ENCODE results near the gene CALB2.
"Not testable (repeated sequence)": the region's sequence is repeated elsewhere in the genome, so short reads cannot be mapped to it uniquely, and the experiment has no call there.

CALB2 gene, protein sequence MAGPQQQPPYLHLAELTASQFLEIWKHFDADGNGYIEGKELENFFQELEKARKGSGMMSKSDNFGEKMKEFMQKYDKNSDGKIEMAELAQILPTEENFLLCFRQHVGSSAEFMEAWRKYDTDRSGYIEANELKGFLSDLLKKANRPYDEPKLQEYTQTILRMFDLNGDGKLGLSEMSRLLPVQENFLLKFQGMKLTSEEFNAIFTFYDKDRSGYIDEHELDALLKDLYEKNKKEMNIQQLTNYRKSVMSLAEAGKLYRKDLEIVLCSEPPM

DNA sequence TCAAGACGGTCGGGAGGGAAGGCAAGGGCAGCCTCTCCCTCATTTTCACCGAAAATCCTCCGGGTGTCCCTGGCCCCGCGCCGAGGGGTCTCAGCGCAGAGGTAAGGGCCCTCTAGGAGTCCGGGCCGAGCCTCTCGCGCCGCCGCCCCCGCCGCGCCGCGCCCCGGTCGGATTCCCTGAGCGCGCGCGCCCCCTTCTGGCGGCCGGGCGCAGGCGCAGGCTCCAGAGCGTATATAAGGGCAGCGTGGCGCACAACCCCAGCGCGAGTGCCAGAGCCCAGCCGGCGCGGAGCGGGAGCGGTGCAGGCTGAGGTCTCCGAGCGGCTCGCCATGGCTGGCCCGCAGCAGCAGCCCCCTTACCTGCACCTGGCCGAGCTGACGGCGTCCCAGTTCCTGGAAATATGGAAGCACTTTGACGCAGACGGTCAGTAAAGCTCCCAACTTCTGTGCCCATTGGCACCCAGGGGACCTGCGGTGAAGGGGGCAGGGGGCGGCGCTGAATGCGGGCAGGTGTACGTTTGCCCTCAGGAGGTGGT, at the start of gene CALB2:
CALB2 (plus strand) TSS at position 260 of the 535 bp plus-strand sequence; CDS start at position 330, 70 bp downstream.
- in situ Hi-C loops (cut with MboI; ENCODE audit: low pct_unique_long_range_greater_than_20kb, low sequenced_read_pairs, unreplicated experiment), result no loop called here
- TF ChIP-seq, protein P1, sequence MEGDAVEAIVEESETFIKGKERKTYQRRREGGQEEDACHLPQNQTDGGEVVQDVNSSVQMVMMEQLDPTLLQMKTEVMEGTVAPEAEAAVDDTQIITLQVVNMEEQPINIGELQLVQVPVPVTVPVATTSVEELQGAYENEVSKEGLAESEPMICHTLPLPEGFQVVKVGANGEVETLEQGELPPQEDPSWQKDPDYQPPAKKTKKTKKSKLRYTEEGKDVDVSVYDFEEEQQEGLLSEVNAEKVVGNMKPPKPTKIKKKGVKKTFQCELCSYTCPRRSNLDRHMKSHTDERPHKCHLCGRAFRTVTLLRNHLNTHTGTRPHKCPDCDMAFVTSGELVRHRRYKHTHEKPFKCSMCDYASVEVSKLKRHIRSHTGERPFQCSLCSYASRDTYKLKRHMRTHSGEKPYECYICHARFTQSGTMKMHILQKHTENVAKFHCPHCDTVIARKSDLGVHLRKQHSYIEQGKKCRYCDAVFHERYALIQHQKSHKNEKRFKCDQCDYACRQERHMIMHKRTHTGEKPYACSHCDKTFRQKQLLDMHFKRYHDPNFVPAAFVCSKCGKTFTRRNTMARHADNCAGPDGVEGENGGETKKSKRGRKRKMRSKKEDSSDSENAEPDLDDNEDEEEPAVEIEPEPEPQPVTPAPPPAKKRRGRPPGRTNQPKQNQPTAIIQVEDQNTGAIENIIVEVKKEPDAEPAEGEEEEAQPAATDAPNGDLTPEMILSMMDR (IDR thresholded peaks at IDR 0.05; ENCODE audit: extremely low read depth, insufficient read depth, missing control alignments), result peak; percentile 99
- peak; percentile 92 for DNase-seq (ENCODE audit: low spot score)

DNA sequence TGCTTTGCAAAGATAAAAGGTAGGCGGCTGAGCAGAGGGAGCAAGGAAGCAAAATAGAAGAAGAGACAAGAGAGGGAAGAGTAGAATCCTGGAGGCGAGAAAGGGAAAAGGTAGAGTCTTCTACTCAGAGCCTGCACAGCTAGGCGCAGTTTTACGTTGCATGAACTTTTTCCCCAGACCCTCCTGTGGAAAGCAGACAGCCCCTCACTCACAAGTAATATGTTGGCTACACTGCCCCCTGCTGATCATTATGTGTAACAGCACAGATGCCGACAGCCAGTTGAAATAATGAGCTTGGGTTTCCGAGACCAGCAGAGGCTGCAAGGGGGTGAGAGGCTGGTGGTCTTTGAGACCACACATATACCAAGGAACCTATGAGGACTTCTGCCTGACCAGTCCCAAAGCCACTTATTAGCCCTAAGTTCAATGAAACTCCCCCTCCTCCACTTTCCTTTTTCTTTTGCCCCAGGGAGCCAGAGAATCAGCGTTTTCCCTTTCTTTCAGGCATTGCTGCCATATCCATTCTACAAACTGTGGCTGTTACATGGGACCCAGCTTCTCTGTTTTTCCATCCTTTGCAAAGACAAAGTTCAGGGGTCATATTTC, 46.9 kb upstream of the CALB2 start:
- TF ChIP-seq, protein P1 (IDR thresholded peaks at IDR 0.05; ENCODE audit: extremely low read depth, insufficient read depth, missing control alignments), result peak; percentile 84
- in situ Hi-C loops (cut with MboI; ENCODE audit: low pct_unique_long_range_greater_than_20kb, low sequenced_read_pairs, unreplicated experiment), result no loop called here
- peak; percentile 39 for DNase-seq (ENCODE audit: low spot score)

DNA sequence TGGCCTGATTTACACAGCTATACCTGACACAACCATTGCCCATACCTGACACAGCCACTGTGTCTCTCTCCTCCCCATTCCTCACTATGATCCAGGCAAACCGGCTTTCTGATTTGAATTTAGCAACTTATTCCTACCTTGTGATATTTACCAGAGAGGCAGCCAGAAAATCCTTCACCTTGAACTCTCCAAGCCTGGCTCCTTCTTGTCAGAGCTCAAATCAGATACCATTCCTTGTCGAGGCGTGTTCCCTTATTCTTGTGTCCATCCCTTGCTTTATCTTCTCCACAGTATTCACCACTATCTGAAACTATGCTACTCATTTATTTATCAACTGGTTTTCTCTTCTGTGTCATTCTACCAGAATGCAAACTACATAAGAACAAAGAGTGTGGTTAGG, 44.9 kb upstream of the CALB2 start:
- DNase-seq (ENCODE audit: low spot score); in situ Hi-C loops (cut with MboI; ENCODE audit: low pct_unique_long_range_greater_than_20kb, low sequenced_read_pairs, unreplicated experiment): not testable (repeated sequence)

DNA sequence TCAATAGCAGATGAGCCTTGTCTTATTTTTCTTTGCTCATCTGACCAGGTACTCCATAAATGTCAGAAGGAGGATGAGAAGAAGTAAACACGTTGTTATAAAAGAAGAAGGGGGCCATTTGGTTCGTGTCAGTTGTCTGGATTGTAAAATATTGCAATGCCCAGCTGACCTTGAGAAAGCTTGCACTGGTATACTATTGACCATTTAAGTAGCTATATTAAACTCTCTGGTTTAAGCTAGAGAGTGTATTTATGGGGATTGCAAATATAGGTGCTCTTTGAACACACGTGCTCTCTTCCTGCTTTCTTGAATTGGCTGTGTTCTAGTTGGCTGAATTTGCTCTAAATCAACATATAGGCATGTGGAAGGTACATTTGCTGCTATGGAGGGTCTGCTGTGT, 43.3 kb upstream of the CALB2 start:
- no peak for DNase-seq (ENCODE audit: low spot score)
- in situ Hi-C loops (cut with MboI; ENCODE audit: low pct_unique_long_range_greater_than_20kb, low sequenced_read_pairs, unreplicated experiment), result no loop called here
- TF ChIP-seq, protein P1 (IDR thresholded peaks at IDR 0.05; ENCODE audit: extremely low read depth, insufficient read depth, missing control alignments), result no peak

DNA sequence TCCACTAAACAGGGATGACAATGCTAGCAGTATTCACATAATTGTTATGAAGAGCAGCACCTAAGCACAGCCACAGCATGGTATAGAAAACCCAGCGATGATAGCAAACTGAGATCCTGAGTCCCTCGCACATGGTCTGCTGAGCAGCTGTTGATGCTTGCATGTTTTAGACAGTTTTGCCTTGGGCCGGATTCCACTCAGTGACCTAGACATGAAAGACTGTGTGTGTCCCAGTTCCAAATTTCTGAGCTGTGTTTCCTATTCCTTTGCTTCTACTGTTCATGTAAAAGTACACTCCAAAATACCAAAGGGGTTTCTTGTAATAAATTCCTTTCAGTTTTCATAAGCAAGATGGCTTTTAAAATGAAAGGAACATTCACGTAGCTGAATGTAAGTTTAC, 38.5 kb upstream of the CALB2 start:
- in situ Hi-C loops (cut with MboI; ENCODE audit: low pct_unique_long_range_greater_than_20kb, low sequenced_read_pairs, unreplicated experiment), result no loop called here
- TF ChIP-seq, protein P1 (IDR thresholded peaks at IDR 0.05; ENCODE audit: extremely low read depth, insufficient read depth, missing control alignments), result no peak
- no peak for DNase-seq (ENCODE audit: low spot score)

DNA sequence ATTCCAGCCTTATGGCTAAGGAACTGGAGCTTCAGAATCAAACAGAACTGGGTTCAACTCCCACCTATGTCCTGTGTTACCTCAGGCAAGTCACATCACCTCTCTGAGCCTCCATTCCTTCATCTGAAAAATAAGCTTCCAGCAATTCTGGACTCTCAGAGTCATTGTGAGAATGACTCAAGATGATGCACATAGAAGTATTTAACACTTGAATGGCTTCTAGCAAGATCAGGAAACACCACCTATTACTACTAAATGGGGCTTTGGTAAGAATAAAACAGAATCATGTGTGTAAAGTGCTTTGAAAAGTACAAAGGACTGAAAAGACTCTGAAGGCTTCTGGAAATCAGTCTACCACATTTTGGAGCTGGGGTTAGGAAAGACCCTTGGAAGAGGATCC, 30.8 kb upstream of the CALB2 start:
- DNase-seq (ENCODE audit: low spot score), result no peak
- TF ChIP-seq, protein P1 (IDR thresholded peaks at IDR 0.05; ENCODE audit: extremely low read depth, insufficient read depth, missing control alignments), result no peak
- in situ Hi-C loops (cut with MboI; ENCODE audit: low pct_unique_long_range_greater_than_20kb, low sequenced_read_pairs, unreplicated experiment), result no loop called here

DNA sequence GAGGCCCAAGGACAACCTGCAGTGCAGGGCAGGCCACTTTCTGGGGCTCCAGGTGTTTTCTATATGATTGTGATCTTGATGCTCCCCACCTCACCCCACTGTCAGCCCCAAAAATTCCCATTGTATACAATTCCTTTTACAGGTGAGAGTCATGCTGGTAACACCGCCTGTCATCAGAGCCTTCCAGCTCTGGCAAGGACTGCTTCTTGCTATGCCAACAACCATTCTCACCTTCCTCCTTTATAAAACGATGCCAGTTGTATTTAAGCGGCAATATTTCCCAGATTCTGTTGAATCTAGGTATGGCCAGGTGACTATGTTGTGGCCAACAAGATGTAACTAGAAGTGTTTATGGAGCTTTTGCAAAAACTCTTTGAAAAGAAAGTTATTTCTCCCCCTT, 30.4 kb upstream of the CALB2 start:
- TF ChIP-seq, protein P1 (IDR thresholded peaks at IDR 0.05; ENCODE audit: extremely low read depth, insufficient read depth, missing control alignments), result no peak
- in situ Hi-C loops (cut with MboI; ENCODE audit: low pct_unique_long_range_greater_than_20kb, low sequenced_read_pairs, unreplicated experiment), result no loop called here
- DNase-seq (ENCODE audit: low spot score), result no peak

Measured in GM13977 (cell line).